HUES48 (cell line): ENCODE measurements around the gene ANKRD66.
"Not testable (repeated sequence)": the region's sequence is repeated elsewhere in the genome, so short reads cannot be mapped to it uniquely, and the experiment has no call there.

Experiments used
- H3K27ac ChIP-seq: one replicate; pipeline ENCODE4 v1.7.0; 2013; ENCODE audit warnings: low read depth, low read length, inconsistent platforms
- H3K27me3 ChIP-seq: 2 replicates; pipeline ENCODE4 v1.6.1; 2013; ENCODE audit warnings: mild to moderate bottlenecking, low read length; ENCODE audit not compliant: control insufficient read depth, insufficient read depth
- H3K36me3 ChIP-seq: 2 replicates; pipeline ENCODE4 v1.6.1; 2013; ENCODE audit warnings: low read length; ENCODE audit not compliant: control insufficient read depth, insufficient read depth
- H3K4me1 ChIP-seq: 2 replicates; pipeline ENCODE4 v1.6.1; 2013; ENCODE audit warnings: mild to moderate bottlenecking, low read length; ENCODE audit not compliant: control insufficient read depth, insufficient read depth
- H3K4me3 ChIP-seq: 2 replicates; pipeline ENCODE4 v1.5.1; 2013; ENCODE audit warnings: mild to moderate bottlenecking, low read depth, low read length
- H3K9ac ChIP-seq: 2 replicates; pipeline ENCODE4 v1.6.1; 2013; ENCODE audit warnings: mild to moderate bottlenecking, low read depth, low read length, moderate library complexity
- H3K9me3 ChIP-seq: 2 replicates; pipeline ENCODE4 v1.6.1; 2013; ENCODE audit warnings: low read length; ENCODE audit not compliant: control insufficient read depth, insufficient read depth

The ANKRD66 gene

GRCh38 chr6:46773201-46773855 is 26.6 kb downstream of the ANKRD66 start:
- Histone ChIP-seq H3K36me3 (no peaks in the 10 kb centered on the region), H3K27ac (no peak overlapping the region), H3K27me3 (no peaks in the 10 kb centered on the region), H3K9ac (no peak overlapping the region), H3K4me1 (no peaks in the 10 kb centered on the region), H3K9me3 (no peaks in the 10 kb centered on the region), H3K4me3 (no peak overlapping the region)

- not testable (repeated sequence) for H3K4me1 ChIP-seq, H3K27ac ChIP-seq, H3K27me3 ChIP-seq, H3K4me3 ChIP-seq, H3K9ac ChIP-seq, H3K9me3 ChIP-seq, H3K36me3 ChIP-seq
Measured at GRCh38 chr6:46774736-46775135, 28.0 kb downstream of the ANKRD66 start.

DNA sequence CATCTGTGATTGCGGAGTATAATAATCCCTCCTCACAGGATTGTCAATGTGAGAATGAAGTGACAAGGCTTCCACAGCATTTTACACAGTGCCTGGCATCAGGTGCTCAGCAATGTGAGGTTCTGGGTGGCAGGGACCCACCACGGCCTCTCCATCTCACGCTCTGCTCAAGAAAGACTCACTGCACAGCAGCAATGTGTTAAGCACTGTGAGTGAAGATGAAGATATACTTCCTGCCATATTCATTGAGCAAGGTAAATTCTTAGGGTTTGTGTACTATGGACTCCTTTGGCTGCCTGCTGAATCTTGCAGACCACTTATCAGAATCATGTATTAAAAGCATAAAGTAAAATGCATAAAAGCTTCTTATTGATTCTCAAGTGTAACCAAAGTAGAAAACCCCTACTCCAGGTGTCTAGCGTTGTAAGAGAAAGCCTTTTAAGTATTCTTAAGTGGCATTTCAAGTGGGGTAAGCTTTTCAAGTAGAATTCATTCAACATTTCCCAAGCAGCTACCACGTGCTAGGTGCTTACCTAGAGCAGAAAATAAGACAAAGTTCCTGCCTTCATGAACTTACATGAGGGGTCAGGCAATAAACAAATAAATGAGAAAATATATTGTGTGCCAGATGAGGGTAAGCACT is 29.5 kb downstream of the ANKRD66 start:
- Histone ChIP-seq H3K4me1 (no peaks in the 10 kb centered on the region), H3K27ac (no peak overlapping the region)

DNA sequence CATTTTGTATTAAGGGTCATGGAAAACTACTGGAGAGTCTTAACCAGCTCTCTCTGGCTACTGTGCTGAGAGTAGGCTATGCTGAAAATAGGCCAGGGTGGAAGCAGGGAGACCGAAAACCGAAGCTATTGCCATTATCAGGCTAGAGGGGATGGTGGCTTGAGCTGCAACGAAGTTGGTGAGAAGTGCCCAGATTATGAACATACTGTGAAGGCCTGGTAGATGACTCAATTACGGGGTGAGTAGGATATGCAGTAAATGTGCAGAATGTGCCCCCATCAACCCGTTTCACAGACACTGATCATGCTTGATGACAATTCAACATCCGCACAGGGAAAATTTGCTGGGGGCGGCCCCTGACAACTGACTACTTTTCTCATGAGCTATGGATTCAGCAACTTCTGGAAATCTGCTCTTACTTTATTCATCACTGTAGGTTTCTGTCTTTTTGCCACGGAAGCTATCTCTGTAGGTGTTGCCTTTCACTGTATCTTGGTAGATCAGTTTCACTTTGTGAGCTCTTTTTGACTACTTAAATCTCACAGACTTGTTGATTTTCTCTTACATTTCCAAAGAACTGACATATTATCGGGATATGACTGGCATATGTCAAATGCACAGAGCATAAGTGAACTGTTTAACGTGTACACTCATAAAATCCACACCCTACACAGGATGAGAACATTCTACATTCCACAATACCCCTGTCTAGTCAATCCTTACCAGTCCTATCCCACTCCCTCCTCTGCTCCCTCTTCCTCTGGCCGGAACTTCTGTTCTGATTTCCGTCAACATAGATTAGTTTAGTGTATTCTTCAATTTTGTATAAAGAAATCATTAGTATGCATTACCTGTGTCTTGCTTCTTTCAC is 31.0 kb downstream of the ANKRD66 start:
- Histone ChIP-seq H3K9me3 (no peaks in the 10 kb centered on the region), H3K27ac (no peak overlapping the region), H3K4me3 (no peak overlapping the region), H3K27me3 (no peaks in the 10 kb centered on the region), H3K36me3 (no peaks in the 10 kb centered on the region), H3K4me1 (no peaks in the 10 kb centered on the region), H3K9ac (no peak overlapping the region)

More for the DNA sequence above, 29.5 kb downstream of the ANKRD66 start:
- Histone ChIP-seq H3K27me3 (no peaks in the 10 kb centered on the region), H3K36me3 (no peaks in the 10 kb centered on the region), H3K9ac (no peak overlapping the region), H3K4me3 (no peak overlapping the region), H3K9me3 (no peaks in the 10 kb centered on the region)

DNA sequence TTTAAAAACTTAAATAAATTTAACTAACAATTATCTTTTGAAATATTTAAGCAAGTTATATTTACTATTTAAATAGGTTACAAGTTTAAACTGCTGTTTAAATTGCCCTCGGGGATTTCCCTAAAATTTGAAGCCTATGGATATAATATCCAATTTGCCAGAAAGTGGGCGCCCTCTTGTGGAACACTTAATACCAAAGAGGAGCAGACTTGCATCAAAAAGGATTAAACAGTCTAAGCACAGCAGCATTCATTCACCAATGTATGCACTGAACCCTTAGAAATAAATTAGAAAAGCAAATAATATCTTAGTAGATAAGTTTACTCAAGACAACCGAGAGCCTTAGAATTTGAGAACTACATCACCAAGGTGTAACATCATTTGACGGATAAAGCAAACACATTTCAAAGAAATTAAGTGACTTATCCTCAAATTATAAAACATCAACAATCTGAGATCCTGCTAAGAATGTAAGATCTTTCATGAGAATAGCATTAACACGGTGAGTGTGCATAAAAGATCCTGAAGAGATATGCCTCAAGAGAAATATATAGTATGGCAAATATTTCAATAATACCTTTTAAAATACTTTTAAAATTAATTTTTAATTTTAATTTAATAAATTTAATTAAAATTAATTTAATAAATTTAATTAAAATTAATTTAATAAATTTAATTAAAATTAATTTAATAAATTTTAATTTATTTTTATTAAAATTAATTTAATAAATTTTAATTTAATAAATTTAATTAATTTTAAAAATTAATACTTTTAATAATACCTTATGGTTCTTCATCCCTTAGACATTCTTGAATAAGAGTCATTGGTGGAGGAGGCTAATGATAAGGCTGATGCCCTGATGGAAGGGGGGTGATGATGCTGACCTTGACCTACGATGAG is 35.0 kb downstream of the ANKRD66 start:
- Histone ChIP-seq H3K9ac (no peak overlapping the region), H3K9me3 (no peaks in the 10 kb centered on the region), H3K4me3 (no peak overlapping the region), H3K4me1 (no peaks in the 10 kb centered on the region), H3K36me3 (no peaks in the 10 kb centered on the region), H3K27me3 (no peaks in the 10 kb centered on the region), H3K27ac (no peak overlapping the region)

GRCh38 chr6:46784535-46784934 is 37.8 kb downstream of the ANKRD66 start:
- no peak overlapping the region for H3K9ac ChIP-seq
- no peaks in the 10 kb centered on the region for H3K4me1 ChIP-seq
- no peaks in the 10 kb centered on the region for H3K9me3 ChIP-seq
- H3K4me3 ChIP-seq, result no peak overlapping the region
- H3K36me3 ChIP-seq, result no peaks in the 10 kb centered on the region
- H3K27me3 ChIP-seq, result no peaks in the 10 kb centered on the region
- no peak overlapping the region for H3K27ac ChIP-seq

- Histone ChIP-seq H3K27ac (no peak overlapping the region), H3K27me3 (no peaks in the 10 kb centered on the region), H3K9ac (no peak overlapping the region), H3K4me1 (no peaks in the 10 kb centered on the region), H3K4me3 (no peak overlapping the region), H3K9me3 (no peaks in the 10 kb centered on the region), H3K36me3 (no peaks in the 10 kb centered on the region)
Measured at GRCh38 chr6:46787871-46788540, 41.3 kb downstream of the ANKRD66 start.

DNA sequence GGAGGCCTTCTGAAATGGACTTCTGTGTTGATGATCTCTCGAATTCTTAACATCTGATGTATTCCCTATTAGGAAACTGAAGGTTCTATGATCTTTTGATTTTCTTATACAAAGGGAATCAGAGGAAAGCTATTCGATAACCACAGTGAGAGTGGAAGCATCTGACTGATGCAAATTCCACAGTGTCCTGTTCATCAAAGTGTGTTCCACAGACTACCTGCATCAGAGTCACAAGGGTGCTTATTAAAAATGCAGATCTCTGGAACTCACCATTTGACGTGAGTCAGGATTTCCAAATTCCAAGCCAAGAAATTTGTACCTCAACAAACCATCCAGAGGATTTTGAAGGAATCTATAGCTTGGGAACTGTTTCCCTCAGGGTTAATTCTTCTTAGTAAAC is 42.1 kb downstream of the ANKRD66 start:
- H3K36me3 ChIP-seq, result no peaks in the 10 kb centered on the region
- H3K9ac ChIP-seq, result no peak overlapping the region
- no peaks in the 10 kb centered on the region for H3K9me3 ChIP-seq
- H3K27me3 ChIP-seq, result no peaks in the 10 kb centered on the region
- H3K4me3 ChIP-seq, result no peak overlapping the region
- H3K4me1 ChIP-seq, result no peaks in the 10 kb centered on the region
- H3K27ac ChIP-seq, result no peak overlapping the region

DNA sequence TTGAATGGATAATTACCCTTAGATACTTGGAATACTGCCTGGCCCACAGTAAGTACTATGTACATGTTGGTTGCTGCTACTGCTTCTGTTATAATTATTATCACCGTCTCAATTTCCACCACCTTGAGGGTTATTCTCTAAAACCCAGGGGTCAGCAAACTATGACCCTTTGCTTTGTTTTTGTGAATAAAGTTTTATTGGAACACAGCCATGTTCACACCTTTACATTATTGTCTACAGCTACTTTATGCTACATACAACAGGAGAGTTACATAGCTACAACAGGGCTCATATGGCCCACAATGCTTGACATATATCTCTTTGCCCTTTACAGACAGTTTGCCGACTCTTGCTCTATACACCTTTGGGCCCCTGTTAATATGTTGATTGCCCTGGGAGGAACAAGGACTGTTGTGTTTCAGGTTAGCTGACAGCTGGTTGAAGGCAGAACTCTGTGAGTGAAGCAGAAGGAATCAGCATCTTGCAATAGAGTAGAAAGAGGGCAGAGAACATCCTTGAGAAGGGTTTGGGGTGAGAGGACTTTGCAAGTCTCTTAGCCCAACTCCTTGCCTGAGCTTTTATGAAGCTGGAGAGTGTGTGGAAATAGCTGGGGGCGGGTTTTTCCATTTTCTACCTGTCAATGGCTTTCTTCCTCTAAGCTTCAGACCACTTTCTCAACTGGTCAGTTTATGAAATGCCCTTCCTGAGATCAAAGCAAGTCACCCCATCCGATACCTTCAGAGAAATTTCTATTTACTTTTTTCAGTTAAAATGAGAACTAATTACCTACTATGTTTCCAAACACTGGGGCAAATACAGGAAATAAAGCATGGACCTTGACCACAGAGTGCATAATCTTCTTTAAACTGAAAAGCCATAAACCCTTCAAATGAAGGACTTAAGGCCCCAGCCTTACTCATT is 43.0 kb downstream of the ANKRD66 start:
- Histone ChIP-seq H3K4me1 (no peaks in the 10 kb centered on the region), H3K27me3 (no peaks in the 10 kb centered on the region), H3K4me3 (no peak overlapping the region), H3K27ac (no peak overlapping the region), H3K9ac (no peak overlapping the region), H3K36me3 (no peaks in the 10 kb centered on the region), H3K9me3 (no peaks in the 10 kb centered on the region)
